ENCODE measurements around the gene ABCC2.

Gene ABCC2

DNA sequence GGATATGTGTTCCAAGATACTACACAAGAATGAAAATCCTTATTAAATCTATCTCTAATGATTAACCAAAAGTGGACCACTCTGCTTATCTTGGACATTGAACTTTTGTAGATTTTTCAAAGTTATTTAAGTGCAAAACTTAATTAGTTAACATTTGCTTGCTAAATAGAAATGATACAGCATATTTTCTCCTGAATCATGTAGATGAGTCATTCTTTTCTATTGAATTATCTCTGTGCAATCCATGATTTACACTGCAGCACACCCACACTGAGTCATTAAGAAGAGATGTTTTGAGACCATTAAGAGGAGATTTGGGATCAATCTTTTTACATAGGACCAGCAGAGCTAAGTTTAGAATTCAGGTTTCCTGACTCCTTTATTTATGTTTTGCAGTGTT lies 6.6 kb upstream of the ABCC2 start:
- DNase-seq, result no peak

DNA sequence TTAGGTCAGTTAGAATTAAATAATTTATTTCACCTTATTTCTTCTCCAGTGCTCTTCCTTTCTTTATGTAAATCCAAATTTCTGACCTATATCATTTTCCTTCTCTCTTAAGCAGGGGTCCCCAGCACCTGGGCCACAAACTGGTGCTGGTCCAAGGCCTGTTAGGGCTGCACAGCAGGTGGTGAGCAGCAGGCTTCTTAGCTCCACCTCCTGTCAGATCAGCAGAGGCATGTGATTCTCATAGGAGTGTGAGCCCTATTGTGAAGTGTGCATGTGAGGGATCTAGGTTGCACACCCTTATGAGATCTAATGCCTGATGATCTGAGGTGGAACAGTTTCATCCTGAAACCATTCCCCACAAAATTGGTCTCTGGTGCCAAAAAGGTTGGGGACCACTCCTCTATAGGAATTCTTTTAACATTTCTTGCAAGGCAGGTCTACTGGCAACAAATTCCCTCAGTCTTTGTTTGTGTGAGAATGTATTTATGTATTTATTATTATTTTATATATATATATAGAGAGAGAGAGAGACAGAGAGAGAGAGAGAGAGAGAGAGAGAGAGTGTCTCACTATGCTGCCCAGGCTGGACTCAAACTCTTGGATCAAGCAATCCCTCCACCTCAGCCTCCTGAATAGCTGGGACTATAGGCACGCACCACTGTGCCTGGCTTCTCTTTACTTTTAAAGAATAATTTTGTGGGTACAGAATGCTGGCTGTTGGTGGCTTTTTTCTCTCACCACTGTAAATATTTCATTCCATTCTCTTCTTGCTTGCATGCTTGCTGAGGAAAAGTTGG lies 4.3 kb upstream of the ABCC2 start:
- DNase-seq, result no peak

DNA sequence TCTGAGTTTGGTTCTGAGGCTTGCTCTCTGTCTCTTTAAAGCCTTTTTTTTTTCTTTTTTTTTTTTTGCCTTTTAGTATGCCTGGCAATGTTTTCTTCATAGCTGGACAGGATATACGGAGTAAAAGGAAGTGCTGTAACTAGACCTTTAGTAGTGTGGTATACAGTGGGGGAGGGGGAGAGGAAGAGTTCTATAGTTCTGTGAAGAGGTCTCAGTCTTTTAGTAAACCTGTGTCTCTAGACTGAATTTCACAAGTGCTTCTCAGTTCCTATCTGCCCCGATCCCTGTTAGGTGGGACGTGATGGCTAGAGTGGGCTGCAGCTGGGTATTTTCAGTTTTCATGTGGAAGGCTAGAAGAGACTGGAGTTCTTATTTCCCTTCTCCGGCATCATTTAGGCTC lies 3.1 kb upstream of the ABCC2 start:
- DNase-seq, result peak in 1 of 5 donors; percentile 33

DNA sequence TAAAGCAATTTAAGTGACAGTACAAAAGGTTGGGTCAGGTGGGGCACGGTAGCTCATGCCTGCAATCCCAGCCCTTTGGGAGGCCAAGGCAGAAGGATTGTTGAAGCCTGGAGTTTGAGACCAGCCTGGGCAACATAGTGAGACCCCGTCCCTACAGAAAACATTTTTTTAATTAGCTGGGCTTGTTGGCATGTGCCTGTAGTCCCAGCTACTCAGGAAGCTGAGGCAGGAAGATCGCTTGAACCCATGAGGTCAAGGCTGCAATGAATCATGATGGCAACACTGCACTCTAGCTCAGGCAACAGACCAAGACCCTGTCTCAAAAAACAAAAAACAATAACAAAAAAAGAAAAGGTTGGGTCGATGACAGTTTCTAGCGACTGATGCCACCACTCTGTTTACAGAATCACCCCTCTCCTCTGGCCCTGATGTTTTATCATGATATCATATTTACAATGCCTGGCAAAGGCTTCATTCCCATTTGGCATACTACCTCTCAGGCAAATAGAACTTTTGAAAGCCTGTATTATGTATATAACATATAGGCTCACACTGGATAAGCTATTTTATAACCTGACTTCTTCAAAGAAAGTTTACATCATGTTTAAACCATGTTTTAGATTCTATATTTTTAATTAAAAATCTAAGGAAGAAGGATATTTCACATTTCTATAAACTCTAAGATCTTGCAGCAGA lies 558 bp upstream of the ABCC2 start:
- no peak for DNase-seq

DNA sequence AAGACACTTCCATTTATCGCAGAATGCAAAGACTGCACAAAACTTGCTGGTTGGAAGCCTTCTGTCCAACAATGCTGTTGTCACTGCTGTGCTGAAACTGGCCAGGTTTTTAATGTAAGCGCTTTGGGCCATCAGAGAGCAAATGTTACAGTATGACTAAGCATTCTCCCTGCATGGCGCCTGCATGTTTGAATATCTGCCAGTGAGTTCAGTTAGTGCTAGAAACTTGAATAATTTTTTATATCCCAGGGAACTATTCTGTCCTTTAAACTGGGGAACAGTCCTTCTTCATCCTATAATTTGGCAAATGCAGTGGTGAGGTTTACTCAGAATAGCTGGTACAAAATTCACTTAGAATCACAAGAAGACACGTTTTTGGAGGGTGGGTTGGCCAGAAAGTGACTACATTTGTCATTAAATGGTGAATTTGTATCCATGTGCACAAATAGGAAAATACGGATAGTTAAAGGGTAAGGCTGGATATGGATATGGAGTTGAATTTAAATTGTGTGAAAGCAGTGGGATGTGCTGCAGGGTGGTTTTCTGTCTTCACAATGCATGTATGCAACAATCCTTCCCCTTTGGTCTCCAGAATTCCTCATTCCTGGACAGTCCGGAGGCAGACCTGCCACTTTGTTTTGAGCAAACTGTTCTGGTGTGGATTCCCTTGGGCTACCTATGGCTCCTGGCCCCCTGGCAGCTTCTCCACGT lies 1.7 kb downstream of the ABCC2 start:
- no peak for DNase-seq

DNA sequence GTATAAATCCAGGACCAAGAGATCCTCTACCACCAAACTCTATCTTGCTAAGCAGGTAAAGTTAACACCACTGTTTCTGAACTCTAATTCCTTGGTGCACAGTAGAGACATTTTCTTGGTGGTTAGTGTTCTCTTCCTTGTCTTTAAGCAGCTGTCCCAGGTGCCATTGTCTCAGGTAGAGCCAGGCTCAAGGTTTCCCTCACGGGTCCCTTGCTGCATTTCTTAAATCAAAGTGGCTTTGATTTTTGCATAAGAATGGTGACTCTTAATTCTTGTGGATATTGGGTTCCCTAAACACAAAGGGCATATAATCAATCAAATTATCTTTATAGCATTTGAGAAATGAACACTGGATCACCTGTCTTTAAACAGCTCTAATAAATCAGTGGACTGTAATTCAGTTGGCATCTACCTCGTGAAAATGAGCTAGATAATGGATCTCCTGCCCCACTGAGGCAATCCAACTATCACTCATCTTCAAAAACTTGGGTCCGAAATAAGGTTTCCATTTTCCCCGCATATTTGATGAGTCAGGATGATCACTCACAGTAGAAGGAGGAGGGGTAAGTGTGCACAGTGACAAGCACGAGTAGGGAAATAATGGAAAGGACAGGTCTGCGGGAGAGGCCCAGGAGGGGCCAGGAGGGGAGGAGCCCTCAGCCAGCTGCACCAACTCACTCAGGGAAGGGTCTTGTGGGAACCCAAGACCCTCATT lies 2.4 kb downstream of the ABCC2 start:
- no peak for DNase-seq

DNA sequence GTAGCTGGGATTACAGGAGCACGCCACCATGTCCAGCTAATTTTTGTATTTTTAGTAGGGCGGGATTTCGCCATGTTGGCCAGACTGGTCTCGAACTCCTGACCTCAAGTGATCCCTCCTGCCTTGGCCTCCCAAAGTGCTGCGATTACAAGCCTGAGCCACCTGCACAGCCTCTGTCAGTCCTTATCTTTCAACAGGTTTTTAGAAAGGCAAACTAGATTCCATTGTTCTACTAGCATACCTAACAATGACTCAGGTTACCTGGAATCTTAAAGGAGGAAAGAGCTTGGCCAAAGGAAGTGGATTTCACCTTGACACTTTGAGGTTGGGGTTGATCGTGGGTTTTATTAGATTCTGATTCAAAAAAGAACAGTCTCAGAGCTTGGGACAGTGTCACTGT lies 3.2 kb downstream of the ABCC2 start:
- no peak for DNase-seq

DNA sequence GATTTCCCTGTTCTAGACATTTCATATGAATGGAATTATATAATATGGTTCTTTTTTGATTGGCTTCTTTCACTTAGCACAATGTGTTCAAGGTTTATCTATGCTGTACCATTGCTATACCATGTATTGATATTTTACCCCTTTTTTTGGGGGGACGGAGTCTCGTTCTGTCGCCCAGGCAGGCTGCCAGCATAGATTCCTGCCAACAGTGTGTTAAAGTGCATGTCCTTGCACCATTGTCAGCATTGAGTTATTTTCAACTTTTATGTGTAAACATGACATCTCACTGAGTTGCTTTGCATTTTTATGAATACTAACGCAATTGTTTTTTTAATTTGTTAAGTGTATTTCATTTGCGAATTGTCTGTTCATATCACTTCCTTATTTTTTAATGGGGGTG lies 4.9 kb downstream of the ABCC2 start:
- DNase-seq, result no peak

DNA sequence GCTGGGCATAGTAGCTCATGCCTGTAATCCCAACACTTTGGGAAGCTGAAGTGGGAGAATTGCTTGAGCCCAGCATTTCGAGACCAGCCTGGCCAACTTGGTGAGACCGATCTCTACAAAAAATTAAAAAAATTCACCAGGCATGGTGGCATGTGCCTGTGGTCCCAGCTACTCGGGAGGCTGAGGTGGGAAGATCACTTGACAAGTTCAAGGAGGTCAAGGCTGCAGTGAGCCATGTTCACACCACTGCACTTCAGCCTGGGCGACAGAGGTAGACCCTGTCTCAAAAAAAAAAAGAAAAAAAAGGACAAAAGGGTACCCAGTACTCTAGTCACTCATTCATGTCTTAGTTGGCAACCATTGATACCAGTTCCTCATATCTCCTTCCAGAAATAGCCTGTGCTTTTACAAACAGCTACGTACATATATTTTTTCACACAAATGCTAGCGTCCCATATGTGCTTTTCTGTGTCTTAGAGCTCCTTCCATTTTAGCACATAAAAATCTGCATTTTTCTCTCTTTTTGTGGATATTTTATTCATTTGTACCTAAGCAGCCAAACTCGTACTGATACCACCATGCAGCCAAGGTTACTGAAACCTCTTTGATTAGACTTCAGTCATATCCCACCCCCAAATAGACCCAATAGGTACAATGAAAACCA lies 5.5 kb downstream of the ABCC2 start:
- DNase-seq, result no peak

DNA sequence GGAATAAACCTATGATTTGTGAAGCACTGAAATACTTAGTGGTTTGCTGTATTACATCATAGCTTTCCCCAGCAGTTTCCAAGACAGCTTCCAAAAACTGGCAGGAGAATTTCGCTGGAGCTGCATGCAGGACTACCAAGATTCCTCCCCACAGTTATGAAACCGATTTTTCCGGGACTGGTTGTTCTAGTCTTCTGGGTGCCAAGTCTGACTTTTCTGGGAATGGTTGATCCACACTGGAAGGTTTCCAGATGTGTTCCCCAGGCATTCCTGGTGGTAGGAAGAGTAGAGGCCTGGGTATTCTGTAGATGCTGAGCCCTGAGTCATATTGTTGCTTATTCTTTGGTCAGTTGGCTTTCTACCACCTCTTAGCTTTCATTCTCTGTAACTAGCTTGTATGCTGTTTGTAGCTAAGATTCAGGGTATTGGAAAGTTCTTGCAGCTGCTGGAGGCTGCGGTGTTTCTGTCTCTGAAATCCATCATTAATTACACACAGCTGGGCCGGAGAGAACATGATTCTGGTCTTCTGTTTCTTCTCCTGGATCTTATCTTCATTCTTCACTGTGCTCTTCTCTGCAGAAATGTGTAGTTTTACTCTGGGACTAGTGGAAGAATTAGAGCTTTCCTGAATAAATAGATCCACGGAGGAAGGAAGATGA lies 6.3 kb downstream of the ABCC2 start:
- DNase-seq, result no peak

DNA sequence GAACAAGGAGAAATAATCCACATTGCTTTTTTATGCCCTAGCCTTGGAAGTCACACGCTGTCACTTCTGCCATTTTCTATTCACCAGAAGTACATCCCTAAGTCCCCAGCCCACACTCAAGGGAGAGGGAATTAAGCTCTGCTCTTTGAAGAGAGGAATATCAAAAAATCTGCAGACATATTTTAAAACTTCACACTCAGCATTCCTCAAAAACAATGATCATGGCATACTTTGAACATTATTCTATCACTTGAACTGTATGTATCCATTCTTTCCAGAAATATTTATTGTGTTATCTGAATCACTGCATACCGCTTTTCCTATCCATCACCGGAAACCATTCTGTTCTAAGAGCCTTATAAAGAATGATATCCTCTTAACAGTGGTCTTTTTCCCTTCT lies 9.4 kb downstream of the ABCC2 start:
- DNase-seq, result no peak

DNA sequence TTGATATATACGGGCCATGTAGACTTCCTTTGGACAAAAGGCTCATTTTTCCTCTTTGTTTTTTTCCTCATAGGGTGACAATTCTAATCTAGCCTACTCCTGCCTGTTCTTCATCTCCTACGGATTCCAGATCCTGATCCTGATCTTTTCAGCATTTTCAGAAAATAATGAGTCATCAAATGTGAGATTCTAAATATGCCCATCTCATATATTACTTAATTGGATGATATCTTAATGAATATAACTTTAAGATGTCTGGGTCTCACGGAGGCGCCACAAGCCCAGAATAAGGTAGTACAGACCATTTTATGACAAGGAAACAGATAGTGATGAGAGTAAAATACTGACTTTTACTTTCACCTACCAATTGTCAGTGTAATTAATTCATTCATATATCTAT lies 11.4 kb downstream of the ABCC2 start:
- DNase-seq, result no peak

DNA sequence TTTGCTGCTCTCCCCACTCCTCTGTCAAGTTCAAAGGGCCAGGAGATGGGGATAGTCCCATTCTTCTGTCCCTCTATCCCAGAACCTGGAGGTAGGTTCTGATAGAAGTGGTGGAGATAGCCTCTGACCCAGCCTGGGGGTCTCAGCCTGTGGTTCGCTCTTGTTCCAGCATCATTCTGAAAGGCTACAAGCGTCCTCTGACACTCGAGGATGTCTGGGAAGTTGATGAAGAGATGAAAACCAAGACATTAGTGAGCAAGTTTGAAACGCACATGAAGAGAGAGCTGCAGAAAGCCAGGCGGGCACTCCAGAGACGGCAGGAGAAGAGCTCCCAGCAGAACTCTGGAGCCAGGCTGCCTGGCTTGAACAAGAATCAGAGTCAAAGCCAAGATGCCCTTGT lies 14.5 kb downstream of the ABCC2 start:
- DNase-seq, result no peak

DNA sequence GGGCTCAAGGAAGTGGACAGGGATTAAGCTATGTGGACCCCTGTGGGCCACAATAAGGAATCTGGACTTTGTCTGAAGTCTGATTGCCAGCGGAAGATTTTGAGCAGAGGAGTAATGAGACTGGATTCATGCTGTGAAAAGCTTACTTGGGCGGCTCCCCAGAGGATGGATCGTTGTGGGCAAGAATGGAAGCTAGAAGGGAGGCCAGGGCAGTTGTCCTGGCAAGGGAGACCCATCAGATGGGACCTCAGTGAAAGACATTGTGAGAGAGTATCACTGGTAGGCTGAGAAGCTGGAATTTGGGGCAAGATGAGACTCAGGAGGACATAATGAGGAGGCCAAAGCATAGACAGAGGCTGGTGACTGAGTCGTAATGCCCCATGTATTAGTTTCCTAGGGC lies 15.6 kb downstream of the ABCC2 start:
- DNase-seq, result no peak

DNA sequence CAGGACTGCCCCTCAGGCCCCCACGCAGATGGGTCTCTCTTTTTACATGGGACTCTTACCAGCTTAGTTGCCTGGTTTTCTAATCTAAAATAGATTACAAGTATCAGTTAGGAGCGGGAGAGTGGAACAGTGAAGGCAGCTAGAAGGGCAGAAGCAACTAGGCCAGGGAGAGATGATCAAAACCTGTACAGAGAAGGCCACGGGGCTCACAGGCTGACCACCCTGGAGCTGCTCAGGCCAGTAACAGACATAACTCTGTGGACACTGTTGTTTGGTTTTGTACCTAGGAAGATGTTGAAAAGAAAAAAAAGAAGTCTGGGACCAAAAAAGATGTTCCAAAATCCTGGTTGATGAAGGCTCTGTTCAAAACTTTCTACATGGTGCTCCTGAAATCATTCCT lies 16.5 kb downstream of the ABCC2 start:
- DNase-seq, result no peak

DNA sequence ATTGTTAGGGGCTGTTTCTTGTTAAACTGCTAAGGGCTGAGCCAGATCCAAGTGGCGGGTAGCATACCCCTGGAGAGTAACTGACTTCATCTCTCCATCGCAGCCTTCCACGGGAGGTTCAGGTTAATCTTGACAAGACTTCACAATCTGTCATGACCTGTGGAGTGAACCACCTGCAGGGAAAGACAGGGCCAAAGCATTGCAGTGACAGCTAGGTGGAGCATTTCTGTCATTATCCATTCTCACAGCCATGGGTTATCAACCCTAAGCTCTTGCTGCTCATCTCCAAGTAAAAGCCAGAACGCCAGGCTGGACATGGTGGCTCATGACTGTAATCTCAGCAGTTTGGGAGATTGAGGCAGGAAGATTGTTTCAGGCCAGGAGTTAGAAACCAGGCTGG lies 17.2 kb downstream of the ABCC2 start:
- no peak for DNase-seq

DNA sequence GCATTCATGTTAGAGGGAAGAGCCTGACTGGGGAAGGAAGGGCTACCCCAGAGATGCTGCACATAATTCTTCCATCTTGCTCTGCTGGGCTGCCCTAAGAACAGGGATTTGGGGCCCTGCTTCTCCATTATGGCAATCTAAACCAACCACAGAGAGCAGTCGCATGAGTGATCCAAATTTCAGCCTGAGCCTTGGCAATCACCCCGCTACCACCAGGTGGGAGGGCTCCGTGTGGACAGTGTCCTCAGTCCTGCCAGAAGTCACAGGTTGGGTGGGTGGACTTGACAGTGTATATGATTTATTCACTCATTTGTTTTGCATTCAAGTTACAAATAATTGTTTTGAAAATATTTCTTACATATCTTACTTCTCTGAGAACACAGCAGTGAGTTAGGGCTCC lies 22.0 kb downstream of the ABCC2 start:
- DNase-seq, result no peak

DNA sequence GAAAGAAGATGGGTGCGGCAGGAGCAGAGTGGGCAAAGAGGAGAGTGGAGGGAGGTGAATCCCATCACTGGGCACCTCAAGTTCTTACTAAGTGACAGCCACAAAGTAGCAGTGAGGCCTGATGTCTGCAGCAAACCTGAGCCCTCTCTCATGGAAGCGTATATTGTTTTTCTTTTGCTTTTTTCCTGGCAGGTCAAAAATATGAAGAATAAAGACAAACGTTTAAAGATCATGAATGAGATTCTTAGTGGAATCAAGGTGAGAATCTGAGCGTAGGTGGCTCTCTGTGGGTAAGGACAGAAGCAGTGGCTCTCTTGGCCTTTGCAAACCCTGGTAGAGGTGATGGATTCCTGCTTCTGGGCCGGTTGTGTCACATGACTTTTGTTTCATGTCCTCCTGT lies 22.8 kb downstream of the ABCC2 start:
- DNase-seq, result no peak

DNA sequence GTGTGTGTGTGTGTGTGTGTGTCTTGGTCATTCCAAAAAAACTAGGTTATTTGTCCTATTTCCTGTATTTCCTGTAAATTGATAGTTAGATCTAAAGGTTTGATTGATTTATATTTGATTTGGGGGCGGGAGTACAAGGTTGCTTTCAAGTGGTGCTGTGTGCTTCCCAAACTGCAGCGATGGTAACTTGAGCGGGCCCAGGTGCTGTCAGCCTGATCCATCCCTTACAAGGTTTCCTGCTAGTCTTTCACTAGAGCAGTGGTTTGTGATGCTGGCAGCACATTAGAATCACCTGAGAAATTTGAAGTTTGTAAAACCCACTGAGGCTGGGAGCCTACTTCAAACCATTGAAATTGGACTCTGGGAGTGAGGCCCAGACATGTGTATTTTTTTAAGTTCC lies 23.7 kb downstream of the ABCC2 start:
- DNase-seq, result no peak

DNA sequence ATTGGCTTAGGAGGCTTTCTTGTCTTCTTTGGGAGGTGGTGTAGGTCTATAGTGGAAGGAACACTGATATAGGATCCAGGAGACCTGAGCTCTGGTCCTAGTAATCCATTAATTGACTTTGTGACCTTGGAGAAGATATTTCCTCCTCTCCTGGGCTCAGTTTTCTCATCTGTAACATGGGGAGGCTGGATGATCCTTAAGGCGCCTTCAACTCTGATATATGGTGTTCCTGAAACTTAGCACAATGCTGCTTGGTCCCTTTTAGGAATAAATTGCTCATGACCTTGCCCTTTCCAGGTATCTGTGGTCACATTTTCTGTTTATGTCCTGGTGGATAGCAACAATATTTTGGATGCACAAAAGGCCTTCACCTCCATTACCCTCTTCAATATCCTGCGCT lies 25.3 kb downstream of the ABCC2 start:
- no peak for DNase-seq

DNA sequence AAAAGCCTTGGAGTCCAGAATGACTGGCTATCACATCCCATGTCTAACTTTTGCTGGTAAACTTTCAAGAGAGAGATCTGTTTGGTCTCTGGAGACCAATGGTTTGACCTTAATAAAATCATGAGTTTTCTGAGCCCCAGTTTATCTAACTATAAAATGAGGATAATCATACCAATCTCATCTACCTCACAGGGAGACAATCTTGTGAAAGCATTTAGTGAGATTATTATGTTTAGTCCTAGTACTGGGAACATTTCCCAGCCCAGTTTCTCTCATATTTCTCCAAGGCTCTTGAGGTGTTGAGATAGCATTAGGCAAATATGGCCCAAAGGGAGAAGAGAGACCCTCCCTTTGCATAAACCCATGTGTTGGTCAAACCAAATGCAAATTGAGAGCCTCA lies 25.8 kb downstream of the ABCC2 start:
- no peak for DNase-seq

DNA sequence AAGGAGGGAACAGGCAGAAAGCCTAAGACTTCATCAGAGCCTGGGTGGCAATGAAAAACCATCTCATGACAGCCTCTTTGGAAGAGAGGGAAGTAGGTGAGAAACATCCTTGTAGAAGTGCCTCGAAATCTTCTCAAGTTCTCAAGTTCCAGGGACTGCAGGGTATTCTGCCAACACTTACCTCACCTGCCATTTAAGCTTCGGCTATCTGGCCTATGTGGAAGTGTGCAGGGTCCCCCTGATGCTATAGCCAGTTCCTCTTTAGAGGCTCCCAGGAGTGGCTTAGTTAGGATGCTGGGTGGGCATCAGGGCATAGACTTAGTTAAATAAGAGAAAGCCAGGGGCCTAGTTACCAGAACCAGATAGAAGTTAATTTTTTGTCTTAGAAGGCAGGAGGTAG lies 27.0 kb downstream of the ABCC2 start:
- DNase-seq, result no peak
